GM18502 (cell line): ENCODE results near the gene TMEM231.
"Not testable (repeated sequence)": the region's sequence is repeated elsewhere in the genome, so short reads cannot be mapped to it uniquely, and the experiment has no call there.

Source experiments
- ATAC-seq: cut with Tn5 transposase; IDR thresholded peaks from one replicate; pipeline ENCODE4 v1.9.1; 2021; ENCODE audit warnings: mild to moderate bottlenecking; ENCODE audit not compliant: unreplicated experiment, poor library complexity

TMEM231 gene, protein sequence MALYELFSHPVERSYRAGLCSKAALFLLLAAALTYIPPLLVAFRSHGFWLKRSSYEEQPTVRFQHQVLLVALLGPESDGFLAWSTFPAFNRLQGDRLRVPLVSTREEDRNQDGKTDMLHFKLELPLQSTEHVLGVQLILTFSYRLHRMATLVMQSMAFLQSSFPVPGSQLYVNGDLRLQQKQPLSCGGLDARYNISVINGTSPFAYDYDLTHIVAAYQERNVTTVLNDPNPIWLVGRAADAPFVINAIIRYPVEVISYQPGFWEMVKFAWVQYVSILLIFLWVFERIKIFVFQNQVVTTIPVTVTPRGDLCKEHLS

DNA sequence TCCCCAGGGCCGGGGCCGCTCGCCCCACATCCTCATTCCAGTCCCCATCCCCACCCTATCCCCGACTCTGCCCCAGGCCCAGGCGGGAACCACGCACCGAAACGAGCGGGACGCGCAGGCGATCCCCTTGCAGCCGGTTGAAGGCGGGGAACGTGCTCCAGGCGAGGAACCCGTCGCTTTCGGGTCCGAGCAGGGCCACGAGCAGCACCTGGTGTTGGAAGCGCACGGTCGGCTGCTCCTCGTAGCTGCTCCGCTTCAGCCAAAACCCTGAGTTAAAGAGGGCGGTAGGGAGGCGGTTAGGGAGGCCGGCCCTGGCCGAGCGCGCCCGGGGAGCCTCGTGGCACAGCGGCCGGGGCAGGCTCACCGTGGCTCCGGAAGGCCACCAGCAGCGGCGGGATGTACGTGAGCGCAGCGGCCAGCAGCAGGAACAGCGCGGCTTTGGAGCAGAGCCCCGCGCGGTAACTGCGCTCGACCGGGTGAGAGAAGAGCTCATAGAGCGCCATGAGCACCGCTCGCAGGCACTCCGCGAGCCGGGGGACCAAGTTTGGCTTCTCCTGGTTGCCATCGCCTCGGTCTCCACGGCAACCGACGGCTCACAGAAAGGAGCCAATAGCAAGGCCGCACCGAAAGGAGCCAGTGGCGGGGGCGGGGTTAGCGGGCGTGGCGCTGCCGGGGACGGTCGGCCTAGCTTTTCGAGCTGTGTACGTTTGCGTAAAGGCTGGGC lies at the start of gene TMEM231:
TMEM231 (minus strand) TSS at position 546 of the 724 bp plus-strand sequence; CDS start at position 503, 43 bp downstream.
- ATAC-seq, result peak; percentile 97

DNA sequence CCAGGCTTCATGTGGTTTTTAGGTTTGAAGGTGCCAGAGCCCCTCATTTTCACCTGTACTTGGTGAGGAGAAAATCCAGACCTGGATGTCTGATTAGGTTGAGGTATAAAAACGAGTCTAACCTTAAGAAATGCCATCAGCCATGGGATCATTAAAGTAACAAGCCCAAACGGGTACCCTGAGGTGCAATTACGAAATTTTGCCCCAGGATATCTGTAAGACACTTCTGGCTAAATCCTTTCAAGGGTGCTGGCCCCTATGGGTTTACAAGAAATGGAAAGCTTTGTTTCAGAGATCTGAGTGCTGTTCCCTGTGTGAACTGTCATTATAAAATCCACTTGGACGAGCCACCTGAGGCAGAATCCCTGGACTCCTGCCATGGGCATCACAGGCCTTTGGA lies 47.2 kb upstream of the TMEM231 start:
- no peak for ATAC-seq

DNA sequence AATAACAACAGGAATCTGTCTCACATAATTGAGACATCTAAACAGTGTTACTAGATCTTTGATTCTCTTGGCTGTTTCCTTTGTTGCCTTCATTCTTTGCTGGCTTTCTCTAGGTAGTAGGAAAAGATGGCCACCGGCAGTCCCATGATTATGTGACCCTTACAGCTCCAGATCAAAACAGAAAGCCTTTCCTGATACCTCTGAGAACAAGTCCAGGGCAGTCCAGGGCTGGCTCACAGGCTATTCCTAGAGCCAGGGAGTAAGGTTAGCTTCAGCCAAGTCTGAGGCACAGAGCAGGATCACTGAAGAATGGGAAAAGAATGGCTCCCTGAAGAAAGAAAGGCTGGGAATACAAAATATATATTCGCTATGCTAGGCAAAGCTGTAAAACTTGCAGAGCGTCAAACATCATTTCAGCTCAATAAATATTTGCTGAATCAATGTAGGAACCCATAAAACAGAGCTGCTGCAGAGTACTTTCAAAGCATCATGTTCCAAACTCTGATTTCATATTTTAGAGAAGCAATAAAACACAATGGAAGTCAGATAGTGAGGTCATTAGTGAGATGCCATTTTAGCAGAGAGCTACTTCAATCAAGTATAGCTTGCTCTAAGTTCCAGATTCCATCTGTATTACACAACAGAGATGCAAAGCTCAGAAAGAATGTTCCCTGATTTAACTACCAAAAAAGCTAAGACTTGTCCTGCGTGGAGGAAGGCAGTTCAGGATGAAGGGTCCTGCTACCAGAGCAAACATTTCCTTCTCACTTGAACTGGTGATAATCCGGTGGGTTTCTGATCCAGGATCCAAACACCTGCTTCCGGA lies 43.6 kb upstream of the TMEM231 start:
- ATAC-seq, result no peak

GRCh38 chr16:75593825-75594820 lies 38.1 kb upstream of the TMEM231 start:
- no peak for ATAC-seq

DNA sequence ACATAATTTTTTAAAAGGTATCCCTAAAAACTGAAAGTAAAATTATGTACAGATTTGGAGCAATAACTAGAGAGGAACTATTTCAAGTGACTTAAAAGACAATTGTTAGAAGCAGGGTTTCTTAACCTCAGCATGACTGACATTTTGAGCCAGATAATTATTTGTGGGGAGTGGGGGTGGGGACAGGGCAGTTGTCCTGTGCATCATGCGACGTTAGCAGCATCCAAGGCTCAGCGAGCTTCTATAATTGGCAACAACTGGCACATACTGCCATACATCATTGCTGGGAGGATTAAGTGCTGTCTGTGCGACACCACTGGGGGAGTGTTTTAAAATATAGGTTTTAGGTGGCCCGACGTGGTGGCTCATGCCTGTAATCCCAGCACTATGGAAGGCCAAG lies 37.3 kb upstream of the TMEM231 start:
- no peak for ATAC-seq

- ATAC-seq, result not testable (repeated sequence)
These were observed 35.9 kb upstream of the TMEM231 start for GRCh38 chr16:75591927-75592326.

GRCh38 chr16:75590920-75591843 lies 35.1 kb upstream of the TMEM231 start:
- no peak for ATAC-seq

DNA sequence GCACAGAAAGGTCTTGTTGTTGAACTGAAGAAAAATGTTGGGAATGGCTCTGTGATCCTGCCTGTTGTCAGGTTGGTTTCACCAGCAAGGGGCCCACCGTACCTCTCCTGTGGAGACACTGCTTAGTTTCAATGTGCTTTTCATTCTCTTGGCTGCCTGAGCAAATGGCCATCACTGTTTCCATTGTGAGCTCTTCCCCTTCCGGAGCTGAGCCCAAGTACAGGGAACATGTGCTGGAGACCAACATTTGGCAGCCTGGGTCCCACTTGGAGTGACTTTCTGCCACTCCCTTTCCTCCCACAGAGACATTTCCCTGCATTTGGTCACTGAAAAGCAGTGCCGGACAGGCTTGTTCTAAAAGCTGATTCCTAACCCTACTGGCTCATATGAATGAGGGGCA lies 33.3 kb upstream of the TMEM231 start:
- no peak for ATAC-seq

DNA sequence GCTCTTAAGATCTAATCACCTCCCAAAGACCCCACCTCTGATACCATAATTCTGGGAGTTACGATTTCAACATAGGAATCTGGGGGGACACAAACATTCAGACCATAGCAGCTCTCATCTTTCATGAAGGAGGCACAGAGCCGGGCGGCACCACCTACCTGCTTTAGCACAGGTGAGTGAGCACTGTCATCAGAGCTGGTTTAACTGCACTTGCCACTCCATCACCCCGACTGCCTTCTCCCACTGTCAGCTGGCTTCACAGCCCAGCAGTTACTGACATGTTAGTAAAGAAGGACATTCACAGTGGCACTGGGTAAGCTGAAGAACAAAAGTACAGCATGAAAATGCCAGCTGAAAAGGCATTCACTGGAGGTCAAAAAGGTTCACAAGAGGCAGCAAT lies 32.7 kb upstream of the TMEM231 start:
- no peak for ATAC-seq

DNA sequence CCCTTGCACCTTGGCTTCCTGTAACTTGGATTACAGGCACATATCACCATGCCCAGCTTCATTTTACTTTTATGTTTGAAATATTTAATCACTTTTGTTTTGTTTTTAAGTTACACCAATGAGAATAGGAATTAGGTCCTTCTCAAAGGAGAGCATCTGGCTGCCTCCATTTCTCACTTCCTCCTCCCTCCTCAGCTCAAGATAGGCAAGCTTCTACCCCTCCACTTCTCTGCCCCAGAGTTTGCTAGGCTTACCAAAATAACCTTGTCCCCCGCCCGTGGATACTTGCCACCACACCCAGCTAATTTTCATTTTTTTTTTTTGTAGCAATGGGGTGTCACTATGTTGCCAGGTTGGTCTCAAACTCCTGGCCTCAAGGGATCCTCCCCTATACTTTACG lies 28.1 kb upstream of the TMEM231 start:
- peak; percentile 81 for ATAC-seq

DNA sequence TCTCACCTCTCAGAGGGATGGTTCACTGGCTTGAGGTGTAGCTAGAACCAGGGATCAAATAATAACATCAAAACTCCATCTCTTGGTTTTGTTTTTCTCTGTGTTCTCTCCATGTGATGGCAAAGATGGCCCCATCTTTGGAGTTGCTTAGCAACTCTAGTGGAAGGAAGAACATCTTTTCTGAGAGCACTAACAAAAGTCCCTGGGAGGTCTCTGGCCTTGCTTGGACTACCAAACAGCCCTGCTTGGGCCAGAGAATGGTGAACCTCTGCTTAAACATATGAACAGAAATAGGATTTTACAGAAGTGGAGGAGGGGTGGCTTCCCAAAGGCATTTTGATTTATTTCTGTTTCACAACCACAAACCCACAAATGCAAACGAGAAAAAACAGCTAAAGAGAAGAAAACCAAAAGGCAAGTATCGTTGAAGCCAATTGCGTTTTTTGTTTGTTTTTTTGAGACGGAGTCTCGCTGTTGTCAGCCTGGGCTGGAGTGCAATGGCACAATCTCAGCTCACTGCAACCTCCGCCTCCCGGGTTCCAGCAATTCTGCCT lies 23.3 kb upstream of the TMEM231 start:
- ATAC-seq, result no peak

DNA sequence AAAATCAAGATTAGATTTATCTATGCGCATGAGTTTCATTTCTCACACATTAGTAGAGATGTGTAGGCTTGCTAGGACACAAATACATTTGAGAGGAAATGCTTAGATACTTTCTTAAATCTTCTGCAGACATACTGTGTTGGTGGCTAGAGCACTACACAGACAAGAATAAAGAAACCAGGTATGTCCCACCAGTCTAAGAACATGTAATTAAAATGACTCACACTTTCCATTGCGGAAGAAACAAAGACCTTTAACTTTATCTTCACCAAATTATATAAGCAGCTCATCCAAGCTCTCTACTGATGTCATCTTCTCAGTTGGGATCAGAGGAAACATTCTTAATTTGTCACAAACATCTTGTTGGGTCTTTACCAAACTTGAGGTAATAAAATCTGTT lies 22.7 kb upstream of the TMEM231 start:
- ATAC-seq, result no peak

- no peak for ATAC-seq
These were observed 22.2 kb upstream of the TMEM231 start for GRCh38 chr16:75578212-75578611.

- ATAC-seq, result peak; percentile 61
These were observed 20.3 kb upstream of the TMEM231 start for GRCh38 chr16:75576384-75576811.

GRCh38 chr16:75575958-75576357 lies 19.9 kb upstream of the TMEM231 start:
- ATAC-seq, result peak; percentile 1

GRCh38 chr16:75573955-75574354 lies 17.9 kb upstream of the TMEM231 start:
- ATAC-seq, result no peak

DNA sequence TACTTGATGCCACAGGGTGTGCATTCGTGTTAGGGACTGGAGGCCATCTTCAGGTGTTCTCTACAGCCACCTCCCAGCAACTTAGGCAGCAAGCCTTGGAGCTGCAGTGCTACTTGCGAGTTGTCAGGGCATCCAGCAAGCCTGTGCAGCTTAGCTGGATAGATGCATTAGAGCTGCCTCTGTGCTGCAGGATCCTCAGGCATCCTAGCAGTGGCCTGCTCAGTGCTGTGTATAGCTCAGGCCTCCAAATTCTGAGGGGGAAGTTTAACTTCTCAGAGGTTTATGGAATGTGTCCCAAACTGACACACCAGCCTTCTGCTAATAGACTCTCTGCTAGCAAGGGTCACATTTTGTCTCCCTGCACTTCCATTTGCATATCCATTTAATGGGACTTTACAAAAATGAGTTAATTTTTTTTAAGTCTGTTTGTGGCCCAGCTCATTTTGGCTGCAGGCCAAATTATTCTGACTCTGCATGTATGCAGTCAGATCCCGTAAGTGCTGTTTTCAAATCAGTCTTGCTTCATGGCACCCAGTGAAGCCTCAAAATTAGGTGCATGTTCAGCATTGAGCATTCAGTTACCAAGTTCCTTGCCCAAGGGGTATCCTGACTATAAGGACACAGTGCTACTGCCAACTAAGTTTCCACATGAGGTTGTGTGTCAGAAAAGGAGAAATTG lies 17.0 kb upstream of the TMEM231 start:
- ATAC-seq, result no peak
